HG03175 (cell line): ENCODE measurements around the gene IFI16.
"Not testable (repeated sequence)": the region's sequence is repeated elsewhere in the genome, so short reads cannot be mapped to it uniquely, and the experiment has no call there.

Source experiments
- ATAC-seq: cut with Tn5 transposase; IDR thresholded peaks from one replicate; pipeline ENCODE4 v1.9.1; 2021; ENCODE audit warnings: mild to moderate bottlenecking, moderate library complexity; ENCODE audit not compliant: unreplicated experiment

IFI16 gene

DNA sequence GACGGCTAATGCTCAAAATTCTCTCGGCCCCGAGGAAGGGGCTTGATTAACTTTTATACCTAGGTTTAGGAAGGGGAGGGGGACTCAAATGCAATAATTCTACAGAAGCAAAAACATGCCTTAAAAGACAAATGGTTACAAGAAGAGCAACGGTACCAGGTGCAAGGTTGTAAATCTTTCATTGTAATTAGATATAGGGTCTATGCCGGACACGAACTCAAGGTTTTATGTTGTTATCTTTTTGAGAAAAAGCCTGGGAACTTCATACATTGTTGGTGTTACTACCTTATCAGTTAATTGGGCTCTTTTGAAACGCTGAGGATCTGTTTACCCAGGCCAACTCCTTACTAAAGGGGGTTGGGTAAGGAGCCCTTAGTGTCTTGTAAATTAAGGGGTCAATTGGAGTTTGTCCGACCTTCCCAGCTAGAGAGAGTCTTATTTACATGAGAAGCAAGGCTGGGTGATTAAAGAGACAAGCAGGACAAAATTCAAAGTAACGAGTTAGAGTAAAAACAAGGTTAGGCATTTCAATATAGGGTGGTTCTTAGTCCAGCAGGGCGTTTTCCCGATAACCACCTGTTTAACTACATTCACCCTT lies 3.4 kb upstream of the IFI16 start:
- not testable (repeated sequence) for ATAC-seq

DNA sequence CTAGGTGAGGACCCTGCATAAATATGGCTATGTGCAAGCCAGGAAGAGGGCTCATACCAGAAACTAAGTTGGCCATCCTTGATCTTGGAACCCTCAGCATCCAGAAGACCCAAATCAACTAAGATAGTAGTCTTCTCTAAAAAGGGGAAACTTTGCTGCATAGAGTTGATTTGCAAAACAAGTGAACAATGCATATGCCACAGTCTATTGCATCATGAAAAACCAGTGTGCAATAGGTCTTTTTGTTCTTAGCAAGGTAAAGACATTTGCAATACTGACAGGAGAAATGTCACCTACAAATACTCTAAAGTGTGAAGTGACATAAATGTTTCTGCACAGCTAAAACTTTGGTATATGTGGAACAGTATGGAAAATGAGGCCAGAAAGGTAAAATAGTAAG lies 2.0 kb upstream of the IFI16 start:
- ATAC-seq: no peak

DNA sequence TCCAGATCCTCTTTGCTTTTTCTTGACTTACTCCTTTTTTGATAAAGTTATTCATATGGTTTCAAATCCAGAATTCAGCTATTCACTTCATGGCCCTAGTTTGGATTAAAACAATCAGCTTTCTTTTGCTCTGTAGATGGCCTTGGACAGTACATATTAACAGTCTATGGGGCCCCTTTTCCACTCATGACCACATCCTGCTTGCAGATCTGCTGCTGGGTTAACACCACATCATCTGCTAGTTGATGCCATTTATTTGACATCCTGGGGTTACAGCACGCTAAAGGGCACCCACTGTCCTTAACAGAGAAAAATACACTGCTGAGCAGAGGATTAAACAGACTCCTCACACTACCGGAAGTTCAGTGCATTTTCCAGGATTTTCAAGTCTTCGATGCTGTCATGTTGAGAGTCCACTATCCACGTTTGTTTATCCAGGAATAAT lies 941 bp upstream of the IFI16 start:
- peak; percentile 84 for ATAC-seq

DNA sequence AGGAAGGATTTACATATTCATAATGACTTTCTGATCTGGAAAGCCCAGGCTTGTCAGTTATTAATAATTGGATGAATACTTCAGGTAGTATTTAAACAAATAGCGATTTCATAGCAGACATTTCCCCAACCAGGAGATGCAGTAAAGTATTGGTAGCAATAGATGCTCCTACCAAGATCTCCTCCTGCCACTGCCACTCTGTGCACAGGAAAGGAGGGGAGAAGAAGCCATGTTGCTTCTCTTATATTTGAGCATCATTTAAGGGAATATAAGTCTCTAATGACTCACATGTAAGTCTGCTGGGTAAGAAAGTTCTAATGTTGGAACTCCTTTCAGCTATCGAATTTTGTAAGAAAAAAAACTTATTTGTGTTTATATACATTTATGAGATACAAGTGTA lies 420 bp upstream of the IFI16 start:
- ATAC-seq: no peak

DNA sequence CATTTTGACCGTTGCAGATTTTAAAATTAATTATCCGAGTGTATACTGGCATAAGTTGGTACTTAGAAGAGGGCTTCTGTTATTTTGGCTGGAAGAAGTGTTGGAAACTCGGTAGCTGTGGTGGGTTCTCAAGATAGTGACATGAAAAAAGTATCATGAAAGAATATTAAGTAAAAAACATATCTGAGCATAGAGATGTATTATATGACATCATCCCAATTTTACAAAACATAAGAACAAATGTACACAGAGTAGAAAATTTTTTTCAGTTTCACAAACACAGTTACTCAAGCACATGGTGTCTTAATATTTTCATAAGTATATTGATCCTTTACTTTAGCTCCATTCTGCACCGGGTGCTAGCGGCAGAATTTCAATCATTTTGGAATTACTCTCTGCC lies 684 bp downstream of the IFI16 start:
- no peak for ATAC-seq

DNA sequence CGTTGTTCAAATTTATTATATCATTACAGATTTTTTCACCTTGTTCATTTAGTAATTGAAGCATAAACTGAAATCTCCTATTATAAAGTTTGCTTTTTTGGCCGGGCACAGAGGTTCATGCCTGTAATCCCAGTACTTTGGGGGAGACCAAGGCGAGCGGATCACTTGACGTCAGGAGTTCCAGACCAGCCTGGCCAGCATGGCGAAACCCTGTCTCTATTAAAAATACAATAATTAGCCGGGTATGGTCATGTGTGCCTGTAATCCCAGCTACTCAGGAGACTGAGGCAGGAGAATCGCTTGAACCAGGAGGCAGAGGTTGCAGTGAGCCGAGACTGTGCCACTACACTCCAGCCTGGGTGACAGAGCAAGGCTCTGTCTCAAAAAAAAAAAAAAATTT lies 1.3 kb downstream of the IFI16 start:
- ATAC-seq: not testable (repeated sequence)

DNA sequence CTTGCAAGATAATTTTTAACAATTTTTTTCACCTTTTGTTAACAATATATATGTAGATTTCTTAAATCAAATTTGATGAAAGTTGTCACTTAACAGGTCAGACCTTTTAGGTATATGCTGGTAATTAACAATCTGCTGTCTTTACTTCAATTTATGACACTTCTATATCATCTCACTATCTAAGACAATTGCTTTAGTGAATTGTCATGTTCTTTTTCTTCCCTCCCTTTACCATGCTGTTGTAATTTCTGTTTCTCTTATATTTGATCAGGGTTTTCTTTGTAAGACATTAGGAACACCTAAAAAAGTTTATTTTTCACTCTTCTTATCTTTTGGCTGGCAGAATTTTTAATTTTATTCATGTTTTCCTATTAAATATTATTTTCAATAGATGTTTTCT lies 2.0 kb downstream of the IFI16 start:
- ATAC-seq: no peak

DNA sequence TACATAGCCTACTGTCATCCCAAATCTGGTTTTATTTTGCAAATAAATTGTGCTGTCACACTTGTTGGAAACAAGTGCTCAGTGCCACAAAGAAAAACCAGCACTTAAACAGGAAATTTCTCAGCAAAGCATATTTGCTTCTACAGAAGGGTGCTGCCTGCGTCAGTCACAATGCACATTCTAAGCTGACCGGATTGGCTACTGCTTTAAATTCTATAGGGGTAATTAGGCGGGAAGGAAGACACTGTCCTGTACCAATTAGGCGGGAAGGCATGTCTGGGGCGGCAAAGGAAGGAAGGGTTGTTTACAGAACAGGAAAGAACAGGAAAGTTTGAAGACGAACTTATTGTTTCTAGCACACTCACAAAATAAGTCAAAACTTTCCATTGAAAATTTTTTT lies 2.8 kb downstream of the IFI16 start:
- peak; percentile 32 for ATAC-seq

DNA sequence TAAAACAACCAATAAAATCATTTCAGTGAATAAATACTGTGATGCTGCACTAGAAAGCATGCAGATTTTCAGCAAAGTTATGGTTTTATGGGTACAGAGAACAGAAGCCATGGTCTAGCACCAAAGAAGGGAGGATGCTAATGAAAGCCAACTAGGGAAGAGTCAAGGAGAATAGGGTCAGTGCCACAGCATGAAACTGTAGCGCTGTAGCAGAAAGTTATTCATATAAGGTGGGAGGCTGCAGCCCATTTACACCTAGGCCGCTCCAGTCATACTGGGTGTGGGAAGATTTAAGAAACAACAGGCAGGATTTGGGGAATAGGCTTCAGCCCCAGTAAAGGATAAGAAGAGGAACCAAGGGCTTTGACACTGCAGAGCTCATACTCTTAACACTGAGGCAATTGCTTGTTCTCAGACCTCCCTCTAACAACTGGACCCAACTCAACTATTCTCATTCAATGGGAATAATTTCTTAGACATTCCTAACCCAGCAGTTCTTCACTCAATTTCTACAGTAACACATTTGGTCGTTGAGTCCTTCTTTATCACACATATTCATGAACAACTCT lies 4.4 kb downstream of the IFI16 start:
- no peak for ATAC-seq

DNA sequence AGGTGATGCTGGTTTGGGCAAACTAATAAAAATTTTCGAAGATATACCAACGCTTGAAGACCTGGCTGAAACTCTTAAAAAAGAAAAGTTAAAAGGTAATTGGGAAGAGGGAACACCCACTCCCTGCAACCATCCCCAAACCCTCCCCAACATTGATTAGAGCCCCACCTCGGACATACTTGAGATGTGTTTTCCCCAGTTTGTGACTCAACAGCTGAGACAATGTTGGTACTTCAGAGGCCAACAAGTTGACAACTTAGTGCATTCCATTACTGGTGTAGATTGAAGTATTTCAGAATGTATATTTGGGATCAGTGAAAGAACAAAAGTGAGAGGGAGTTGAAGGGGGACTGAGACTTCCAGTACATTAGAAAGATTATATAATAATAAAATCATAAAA lies 5.1 kb downstream of the IFI16 start:
- ATAC-seq: no peak

DNA sequence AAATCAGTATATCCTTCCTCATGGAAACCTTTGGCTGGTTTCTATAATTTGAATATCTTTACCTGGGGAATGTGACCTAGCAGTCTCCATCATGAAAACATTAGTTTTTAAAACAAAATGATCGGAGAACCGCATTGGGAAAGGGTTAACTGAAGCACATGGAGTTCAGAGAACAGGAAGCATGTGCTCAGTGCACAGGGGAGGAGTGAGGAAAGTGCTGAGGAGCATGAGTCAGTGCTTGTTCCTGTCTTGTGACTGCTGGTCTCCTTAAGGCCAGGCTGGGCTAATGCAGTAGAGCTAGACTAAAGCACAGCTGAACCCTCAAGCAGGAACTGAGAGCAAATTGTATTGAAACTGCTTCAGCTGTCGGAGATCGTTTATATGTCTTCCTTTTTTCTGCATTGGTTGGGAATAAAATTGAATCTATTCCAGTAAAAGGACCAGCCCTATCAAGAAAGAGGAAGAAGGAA lies 5.8 kb downstream of the IFI16 start:
- ATAC-seq: peak; percentile 95

DNA sequence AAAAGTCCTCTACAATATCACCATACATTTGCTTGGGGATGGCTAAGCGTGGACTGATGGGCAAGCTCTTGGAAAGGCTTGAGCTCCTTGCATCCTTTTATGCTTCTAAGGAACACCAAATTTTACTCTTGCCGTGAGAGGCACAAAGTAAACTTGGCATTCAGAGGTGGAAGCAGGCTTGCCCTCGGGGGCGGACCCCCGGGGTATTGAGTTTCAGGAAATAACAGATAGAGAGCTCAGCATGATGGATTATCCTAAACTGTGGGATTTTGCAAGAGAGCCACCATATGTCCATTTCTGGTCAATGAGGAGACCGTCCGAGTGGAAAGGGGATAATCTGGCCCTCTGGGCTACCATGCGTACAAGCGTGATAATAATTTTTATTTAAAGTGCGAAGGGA lies 14.0 kb downstream of the IFI16 start:
- no peak for ATAC-seq

DNA sequence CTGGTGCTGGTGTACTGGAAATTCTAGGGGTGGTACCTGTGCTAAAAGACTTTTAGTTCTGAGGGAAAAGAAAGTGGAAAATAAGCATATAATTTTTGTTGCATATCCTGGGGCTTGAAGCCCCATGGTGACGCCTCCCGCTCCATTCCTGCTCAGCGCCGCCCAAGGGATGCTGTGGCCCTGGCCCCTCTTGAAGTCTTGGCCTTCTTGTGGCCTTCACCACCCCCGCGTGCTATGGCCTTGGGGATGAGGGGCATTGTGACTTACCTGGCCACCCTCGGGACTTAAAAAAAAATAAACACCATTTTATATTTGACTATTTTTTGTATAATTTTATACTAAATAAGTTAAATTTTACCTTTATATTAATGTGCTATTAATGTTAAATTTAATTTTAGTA lies 15.3 kb downstream of the IFI16 start:
- ATAC-seq: no peak

DNA sequence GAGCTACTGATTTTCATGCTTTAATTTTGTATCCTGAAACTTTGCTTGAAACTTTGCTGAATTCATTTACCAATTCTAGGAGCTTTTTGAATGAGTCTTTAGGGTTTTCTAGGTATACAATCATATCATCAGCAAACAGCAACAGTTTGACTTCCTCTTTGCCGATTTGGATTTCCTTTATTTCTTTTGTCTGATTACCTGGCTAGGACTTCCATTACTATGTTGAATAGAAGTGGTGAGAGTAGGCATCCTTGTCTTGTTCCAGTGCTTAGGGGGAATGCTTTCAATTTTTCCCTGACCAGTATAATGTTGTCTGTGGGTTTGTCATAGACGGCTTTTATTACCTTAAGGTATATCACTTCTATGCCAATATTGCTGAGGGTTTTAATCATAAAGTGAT lies 17.1 kb downstream of the IFI16 start:
- ATAC-seq: not testable (repeated sequence)

DNA sequence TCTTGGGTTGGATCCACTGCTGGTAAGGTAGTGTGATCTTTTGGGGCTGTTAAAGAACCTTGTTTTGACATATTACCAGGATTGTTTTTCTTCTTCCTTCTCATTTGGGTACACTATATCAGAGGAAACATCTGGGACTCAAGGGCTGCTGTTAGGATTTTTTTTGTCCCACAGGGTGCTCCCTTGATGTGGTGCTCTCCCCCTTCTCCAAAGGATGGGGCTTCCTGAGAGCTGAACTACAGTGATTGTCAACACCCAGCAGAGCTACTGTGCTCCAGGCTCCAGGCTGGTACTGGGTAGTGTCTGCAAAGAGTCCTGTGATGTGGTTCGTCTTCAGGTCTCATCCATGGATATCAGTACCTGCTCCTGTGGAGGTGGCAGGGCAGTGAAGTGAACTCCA lies 20.6 kb downstream of the IFI16 start:
- ATAC-seq: no peak

DNA sequence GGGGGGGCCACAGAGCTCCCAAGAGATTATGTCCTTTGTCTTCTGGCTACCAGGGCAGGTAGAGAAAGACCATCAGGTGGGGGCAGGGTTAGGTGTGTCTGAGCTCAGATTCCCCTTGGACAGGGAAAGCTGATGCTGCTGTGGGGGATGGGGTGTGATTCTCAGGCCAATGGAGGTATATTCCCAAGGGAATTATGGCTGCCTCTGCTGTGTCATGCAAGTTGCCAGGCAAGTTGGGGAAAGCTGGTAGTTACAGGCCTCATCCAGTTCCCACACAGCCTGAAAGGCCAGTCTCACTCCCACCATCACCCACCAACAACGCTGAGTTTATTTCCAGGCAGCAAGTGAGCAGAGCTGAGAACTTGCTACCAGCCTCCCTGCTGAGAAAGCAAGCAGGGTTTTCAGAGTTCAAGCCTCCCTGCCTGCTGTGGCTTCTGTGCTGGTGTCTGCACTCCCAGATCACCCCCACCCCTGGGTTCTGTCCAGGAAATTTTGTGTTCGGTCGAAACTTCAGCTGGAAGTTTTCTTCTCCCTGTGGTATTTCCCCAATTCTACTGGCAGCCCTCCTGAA lies 21.3 kb downstream of the IFI16 start:
- ATAC-seq: no peak

DNA sequence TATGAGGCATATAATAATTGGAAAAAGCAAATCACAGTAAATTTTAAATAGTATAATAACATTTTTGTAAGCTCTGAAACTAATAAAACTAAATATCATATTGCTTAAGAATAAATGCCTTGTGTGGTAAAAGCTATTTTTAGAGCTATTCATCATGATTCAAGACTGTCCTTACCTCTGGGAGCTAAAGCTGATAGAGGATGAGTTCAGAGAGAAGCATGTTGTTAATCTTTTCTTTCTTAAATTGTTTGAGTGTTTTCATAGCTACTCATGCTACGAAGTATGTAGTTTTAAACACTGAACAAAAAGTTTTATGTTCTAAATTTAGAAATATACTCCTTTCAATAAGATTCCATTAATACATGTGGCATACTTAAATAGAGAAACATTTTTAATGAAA lies 30.5 kb downstream of the IFI16 start:
- ATAC-seq: no peak

DNA sequence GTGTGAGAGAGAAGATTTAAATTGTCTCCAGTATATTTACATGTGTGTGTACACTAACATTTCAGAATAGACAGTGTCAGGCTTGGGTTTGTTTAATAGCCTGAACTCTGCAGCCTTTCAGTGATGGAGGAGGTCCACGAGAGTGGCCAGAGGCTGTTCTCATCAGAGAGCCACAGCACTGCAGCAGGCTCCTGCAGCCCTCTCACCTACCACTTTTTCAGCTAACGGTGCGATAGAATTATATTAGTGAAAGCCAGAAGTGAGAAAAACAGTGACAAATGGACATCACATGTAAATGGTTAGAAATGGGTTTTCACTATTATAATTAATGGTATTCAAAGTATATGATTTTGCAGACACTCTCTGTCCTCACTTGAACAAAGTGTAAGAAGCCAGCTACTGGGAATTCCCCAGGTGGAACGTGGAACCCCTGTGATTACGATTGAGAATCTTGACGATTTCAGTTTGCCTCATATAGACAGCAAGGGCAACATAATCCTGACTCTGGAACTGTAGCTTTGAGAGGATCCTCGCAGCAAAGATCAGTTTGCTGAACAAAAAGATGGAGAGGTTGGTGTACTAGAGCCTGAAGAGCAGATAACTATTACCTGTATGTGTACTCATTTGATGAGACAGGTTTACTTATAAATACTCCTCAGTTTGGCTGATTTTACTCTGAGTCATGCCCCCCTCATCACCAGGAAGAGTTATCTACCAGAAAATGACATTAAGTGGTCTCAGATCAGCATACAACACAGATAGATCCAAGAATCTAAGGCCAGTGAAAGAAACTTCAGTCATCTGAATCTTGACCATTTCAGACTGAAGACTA lies 31.4 kb downstream of the IFI16 start:
- no peak for ATAC-seq

DNA sequence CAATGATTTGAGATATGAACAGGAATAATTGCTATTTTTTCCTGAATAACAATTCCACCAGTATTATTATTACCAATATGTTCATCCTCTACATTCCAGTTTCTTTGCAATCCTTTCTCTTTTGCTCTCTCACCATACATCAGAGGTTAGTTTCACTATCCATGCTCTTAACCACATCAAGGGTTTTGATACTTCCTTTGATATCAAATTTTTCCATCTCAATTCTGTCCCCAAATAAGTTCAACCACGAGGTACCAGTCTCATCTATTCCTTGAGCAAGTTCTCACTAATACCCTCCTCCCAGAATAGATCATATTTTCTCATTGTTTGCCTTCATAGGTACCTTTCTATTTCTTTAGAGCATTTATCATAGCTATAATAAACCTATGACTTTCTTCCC lies 36.8 kb downstream of the IFI16 start:
- not testable (repeated sequence) for ATAC-seq

DNA sequence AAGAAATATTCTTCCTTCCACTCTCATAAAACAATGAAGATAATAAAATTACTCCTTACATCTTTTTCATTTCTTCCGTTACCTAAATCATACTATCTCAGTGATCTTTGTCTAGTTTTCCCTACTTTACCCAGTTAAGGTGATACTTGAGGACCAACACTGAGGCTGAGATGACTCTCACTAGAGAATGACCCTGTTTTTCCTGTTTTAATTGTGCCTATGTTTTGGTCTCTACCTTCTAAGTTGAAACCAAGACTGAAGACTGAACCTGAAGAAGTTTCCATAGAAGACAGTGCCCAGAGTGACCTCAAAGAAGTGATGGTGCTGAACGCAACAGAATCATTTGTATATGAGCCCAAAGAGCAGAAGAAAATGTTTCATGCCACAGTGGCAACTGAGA lies 41.7 kb downstream of the IFI16 start:
- ATAC-seq: no peak

DNA sequence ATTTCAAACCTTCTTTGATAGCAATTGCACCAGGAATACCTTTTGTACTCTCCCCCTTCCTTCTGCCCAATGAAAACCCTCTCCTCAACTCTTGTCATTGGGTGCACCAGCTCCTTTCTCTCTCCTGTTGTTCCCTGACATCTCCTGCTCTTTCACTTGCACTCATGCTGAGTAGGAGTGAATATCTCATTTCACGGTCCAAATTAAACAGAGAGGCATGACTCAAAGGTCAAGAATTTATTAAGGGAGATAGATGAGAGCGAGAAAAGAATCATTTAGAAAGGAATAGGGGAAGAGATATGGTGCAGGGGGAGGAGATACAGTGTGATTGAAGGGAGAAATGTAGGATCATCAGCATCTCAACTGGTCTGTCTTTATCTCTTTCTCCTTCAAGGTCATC lies 44.7 kb downstream of the IFI16 start:
- ATAC-seq: no peak

DNA sequence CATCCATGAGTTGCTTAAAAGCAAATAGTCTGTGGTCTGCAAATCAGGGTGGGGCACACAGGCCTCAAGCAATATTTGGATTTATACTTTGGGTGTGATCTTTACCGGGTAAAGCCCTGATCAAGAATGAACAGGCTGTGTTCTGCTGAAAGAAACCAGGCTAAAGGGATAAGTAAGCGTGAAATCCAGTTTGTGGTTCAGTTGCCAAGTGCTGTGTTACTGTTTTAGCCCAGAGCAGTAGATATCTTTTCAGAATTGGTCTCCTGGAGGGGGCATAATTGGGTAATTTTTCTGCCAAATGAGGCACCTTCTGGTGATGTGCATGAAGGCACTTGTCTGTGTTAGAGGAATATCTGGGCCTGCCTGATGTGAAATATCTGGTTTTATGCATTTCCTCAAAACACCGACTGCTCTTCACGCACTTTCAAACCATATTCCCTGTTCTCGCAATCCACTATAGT lies 45.5 kb downstream of the IFI16 start:
- no peak for ATAC-seq
